HG03558 (cell line): Measurements from ENCODE around the gene ROBO2.

ENCODE experiments used
- ATAC-seq: cut with Tn5 transposase; IDR thresholded peaks from one replicate; pipeline ENCODE4 v1.9.1; 2021; ENCODE audit warnings: moderate number of reproducible peaks; ENCODE audit not compliant: unreplicated experiment; ENCODE audit errors: extremely low read depth

The ROBO2 gene

GRCh38 chr3:77605865-77606264, 566.0 kb downstream of the ROBO2 start:
- no peak for ATAC-seq

DNA sequence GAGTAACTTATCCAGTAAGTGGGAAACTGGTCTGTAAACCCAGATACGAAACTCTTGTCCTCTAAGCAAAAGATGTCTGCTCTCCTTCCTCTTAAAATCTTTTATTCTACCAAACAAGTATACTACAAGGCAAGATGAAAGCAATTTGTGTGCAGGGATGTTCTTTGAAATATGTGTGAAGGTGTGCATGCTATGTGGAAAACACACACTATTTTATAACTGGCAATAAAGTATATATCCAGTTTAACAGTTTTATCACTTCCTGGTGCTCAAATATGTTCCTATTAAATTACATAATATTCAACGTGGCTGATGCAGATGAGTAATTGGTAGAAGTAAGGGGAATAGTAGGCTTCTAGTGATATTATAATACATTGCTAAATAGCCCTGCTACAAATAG, 566.5 kb downstream of the ROBO2 start:
- no peak for ATAC-seq

DNA sequence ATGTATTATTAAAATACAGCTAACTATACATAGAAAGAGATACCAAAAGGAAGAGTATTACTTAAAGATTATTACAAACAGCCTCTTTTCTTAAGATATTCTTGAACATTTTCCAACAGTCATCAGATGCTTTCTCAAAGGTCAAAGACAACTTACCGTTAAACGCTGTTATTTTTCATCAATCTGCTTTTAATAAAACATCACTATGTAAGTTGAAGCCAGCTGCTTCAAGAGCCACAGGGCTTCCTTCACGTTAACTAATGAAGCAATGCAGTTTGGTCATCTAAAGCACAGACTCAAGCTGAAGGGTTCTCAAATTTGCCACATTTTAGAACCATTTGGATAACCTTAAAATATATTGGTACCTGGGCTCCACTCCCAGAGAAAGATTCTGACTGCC, 578.8 kb downstream of the ROBO2 start:
- no peak for ATAC-seq

- no peak for ATAC-seq
Measured at GRCh38 chr3:77620009-77620408, 580.1 kb downstream of the ROBO2 start.

GRCh38 chr3:77623500-77623899, 583.6 kb downstream of the ROBO2 start:
- ATAC-seq, result no peak

- no peak for ATAC-seq
Measured at GRCh38 chr3:77626157-77626556, 586.3 kb downstream of the ROBO2 start.

DNA sequence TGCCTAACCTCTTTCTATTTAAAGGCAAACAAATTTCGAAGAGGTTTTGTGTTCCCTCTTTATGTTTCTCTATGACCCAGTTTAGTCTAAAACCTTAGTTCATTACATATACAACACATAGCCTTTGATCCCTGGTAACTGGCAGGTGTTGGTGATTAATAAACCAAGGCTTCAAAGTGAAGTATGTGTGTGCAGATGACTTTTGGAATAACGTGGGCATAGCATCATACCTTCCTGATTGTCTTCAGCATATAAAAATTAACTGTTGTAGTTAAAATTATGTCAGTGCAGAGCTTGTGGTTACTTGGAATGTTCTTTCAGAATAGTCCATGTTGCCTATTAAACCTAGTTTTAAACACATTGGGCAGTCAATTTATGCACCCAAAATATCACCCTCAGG, 608.3 kb downstream of the ROBO2 start:
- no peak for ATAC-seq

- ATAC-seq, result no peak
Measured at GRCh38 chr3:77648664-77649063, 608.8 kb downstream of the ROBO2 start.

GRCh38 chr3:77652624-77653023, 612.7 kb downstream of the ROBO2 start:
- no peak for ATAC-seq

- ATAC-seq, result no peak
Measured at GRCh38 chr3:77655396-77655795, 615.5 kb downstream of the ROBO2 start.

DNA sequence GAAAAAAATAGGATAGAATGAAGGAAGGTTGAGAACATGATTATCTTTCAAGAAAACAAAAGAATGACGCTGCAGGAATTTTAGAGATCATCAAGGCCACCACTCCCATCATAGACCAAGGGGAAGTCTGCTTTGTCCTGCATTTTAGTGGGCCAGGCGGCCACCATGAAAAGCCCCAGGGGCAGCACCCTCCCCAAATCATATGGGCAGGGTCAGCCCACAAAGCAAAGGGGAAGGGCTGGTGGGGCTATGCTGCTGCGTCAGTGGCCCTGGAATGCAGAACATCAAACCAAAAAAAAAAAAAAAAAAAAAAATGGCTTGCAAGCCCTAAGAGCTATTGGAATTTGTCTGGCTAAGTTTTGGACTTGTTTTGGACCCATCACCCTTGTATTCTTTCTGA, 620.8 kb downstream of the ROBO2 start:
- no peak for ATAC-seq

- no peak for ATAC-seq
Measured at GRCh38 chr3:77667901-77668300, 628.0 kb downstream of the ROBO2 start.

GRCh38 chr3:77668376-77668775, 628.5 kb downstream of the ROBO2 start:
- no peak for ATAC-seq

GRCh38 chr3:77672016-77672415, 632.1 kb downstream of the ROBO2 start:
- ATAC-seq, result no peak

- ATAC-seq, result no peak
Measured at GRCh38 chr3:77682162-77682561, 642.3 kb downstream of the ROBO2 start.

- no peak for ATAC-seq
Measured at GRCh38 chr3:77684115-77684514, 644.2 kb downstream of the ROBO2 start.

DNA sequence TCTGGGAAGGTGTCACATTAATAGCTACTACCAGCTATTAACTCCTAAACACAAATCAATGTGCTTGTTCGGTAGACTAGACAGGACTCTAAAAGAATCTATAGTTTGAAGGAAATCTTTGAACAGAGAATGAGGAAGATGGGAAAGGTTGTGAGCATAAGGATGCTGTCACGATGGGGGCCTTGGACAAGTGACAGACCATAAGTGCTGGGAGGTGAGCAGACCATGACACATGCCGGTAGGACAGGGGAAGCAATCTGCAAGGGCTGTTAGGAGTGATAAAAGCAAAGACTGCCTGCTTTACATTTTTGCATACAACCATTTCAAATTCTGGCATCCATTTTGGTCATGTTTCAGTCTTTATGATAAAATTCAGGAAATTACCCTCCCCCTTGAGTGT, 645.8 kb downstream of the ROBO2 start:
- no peak for ATAC-seq

DNA sequence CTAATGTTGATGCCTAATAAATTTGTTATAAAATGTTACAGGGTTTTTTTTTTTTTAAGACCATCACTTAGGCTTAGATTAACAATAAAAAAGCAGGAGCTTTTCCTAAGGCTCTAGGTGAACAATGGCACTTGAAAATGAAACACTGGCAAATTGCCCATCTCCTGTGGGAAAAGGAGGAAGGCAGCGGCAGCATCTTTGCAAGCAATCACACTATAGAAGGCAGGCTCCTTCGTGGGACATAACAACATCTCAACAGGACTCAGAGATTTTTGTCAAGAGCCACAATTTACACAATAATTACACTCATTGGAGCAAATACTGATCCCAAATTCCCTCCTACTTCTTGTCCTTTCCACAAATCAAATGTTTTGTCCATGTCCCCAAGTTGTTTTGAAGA, 646.7 kb downstream of the ROBO2 start:
- no peak for ATAC-seq

- ATAC-seq, result no peak
Measured at GRCh38 chr3:77687545-77687944, 647.6 kb downstream of the ROBO2 start.

DNA sequence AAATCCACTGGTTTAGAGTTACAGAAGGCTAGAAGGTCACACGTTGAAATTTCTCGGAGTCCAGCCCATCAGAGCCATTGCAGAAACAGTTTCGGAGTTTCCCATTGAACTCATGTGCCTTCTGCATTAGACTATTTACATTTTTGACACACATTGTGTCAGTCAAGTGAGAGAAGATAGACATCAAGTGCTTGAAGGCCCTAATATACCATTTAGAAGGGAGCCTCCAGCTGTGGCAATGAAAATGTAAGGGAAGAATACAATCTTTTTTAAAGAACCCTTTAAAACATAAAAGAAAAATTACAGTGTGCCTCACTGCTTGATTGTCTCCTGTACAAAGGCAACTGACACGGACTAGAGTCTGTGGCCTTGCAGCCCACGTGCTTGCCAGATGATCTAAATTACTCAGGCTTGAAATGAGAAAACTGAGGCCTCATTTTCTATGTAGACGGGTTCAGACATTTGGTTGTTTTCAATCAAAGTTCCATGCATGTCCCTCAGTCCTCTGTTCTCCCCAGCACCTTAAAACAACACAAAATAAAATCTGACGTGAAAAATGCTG, 650.5 kb downstream of the ROBO2 start:
- ATAC-seq, result no peak

GRCh38 chr3:77693147-77693546, 653.2 kb downstream of the ROBO2 start:
- ATAC-seq, result no peak

- ATAC-seq, result no peak
Measured at GRCh38 chr3:77699125-77699691, 659.3 kb downstream of the ROBO2 start.
